ENCODE results near the gene TH.

Gene TH

GRCh38 chr11:2207773-2208621, 36.4 kb upstream of the TH start:
- no peak overlapping the region for H3K27ac ChIP-seq
- TF ChIP-seq CTCF (IDR thresholded peaks at IDR 0.05) (no peak), ZFX (IDR thresholded peaks at IDR 0.05; ENCODE audit: borderline replicate concordance) (no peak)

GRCh38 chr11:2207212-2207611, 35.6 kb upstream of the TH start:
- no peak overlapping the region for H3K27ac ChIP-seq
- TF ChIP-seq ZFX (IDR thresholded peaks at IDR 0.05; ENCODE audit: borderline replicate concordance) (no peak), CTCF (IDR thresholded peaks at IDR 0.05) (no peak)

- H3K27ac ChIP-seq = no peak overlapping the region
- TF ChIP-seq ZFX (IDR thresholded peaks at IDR 0.05; ENCODE audit: borderline replicate concordance) (no peak), CTCF (IDR thresholded peaks at IDR 0.05) (no peak)
These were observed 34.5 kb upstream of the TH start for GRCh38 chr11:2205981-2206690.

- H3K27ac ChIP-seq = no peak overlapping the region
These were observed 33.7 kb upstream of the TH start for GRCh38 chr11:2205214-2205720.

GRCh38 chr11:2204361-2205213, 33.0 kb upstream of the TH start:
- TF ChIP-seq CTCF (IDR thresholded peaks at IDR 0.05) = no peak
- no peak for TF ChIP-seq ZFX (IDR thresholded peaks at IDR 0.05; ENCODE audit: borderline replicate concordance)
- H3K27ac ChIP-seq = no peak overlapping the region

More at GRCh38 chr11:2205214-2205720, 33.7 kb upstream of the TH start:
- TF ChIP-seq ZFX (IDR thresholded peaks at IDR 0.05; ENCODE audit: borderline replicate concordance) (no peak), CTCF (IDR thresholded peaks at IDR 0.05) (no peak)

GRCh38 chr11:2203440-2204259, 32.0 kb upstream of the TH start:
- TF ChIP-seq CTCF (IDR thresholded peaks at IDR 0.05) (no peak), ZFX (IDR thresholded peaks at IDR 0.05; ENCODE audit: borderline replicate concordance) (no peak)
- H3K27ac ChIP-seq = no peak overlapping the region
